ENCODE measurements around the gene KSR2. TPM values are rescaled to one million over a fixed set of nuclear protein-coding genes. Genes with fewer than 3 reads are reported as not detected.
"Not testable (repeated sequence)": the region's sequence is repeated elsewhere in the genome, so short reads cannot be mapped to it uniquely, and the experiment has no call there.

The KSR2 gene
- total RNA-seq, 1 donor from 2014 or later, result 0.10 TPM

- DNase-seq, result not testable (repeated sequence)
Measured at GRCh38 chr12:117628711-117629110, 340.1 kb downstream of the KSR2 start.

GRCh38 chr12:117622741-117623140 is 346.0 kb downstream of the KSR2 start:
- no peak for DNase-seq

GRCh38 chr12:117622087-117622486 is 346.7 kb downstream of the KSR2 start:
- DNase-seq, result no peak

- DNase-seq, result no peak
Measured at GRCh38 chr12:117607778-117608177, 361.0 kb downstream of the KSR2 start.

- no peak for DNase-seq
Measured at GRCh38 chr12:117606945-117607344, 361.8 kb downstream of the KSR2 start.

- no peak for DNase-seq
Measured at GRCh38 chr12:117606024-117606423, 362.8 kb downstream of the KSR2 start.

GRCh38 chr12:117603316-117604113 is 365.3 kb downstream of the KSR2 start:
- no peak for DNase-seq

GRCh38 chr12:117599849-117600248 is 368.9 kb downstream of the KSR2 start:
- no peak for DNase-seq

GRCh38 chr12:117596968-117597367 is 371.8 kb downstream of the KSR2 start:
- DNase-seq, result no peak

- DNase-seq, result no peak
Measured at GRCh38 chr12:117595751-117596150, 373.0 kb downstream of the KSR2 start.

GRCh38 chr12:117594481-117594880 is 374.3 kb downstream of the KSR2 start:
- no peak for DNase-seq

- DNase-seq, result no peak
Measured at GRCh38 chr12:117593815-117594400, 374.9 kb downstream of the KSR2 start.

- DNase-seq, result no peak
Measured at GRCh38 chr12:117592588-117593305, 376.0 kb downstream of the KSR2 start.

GRCh38 chr12:117590999-117591398 is 377.8 kb downstream of the KSR2 start:
- DNase-seq, result no peak

GRCh38 chr12:117590386-117590785 is 378.4 kb downstream of the KSR2 start:
- DNase-seq, result no peak

GRCh38 chr12:117589021-117589420 is 379.8 kb downstream of the KSR2 start:
- DNase-seq, result no peak

GRCh38 chr12:117587631-117588287 is 381.0 kb downstream of the KSR2 start:
- no peak for DNase-seq

GRCh38 chr12:117583677-117584225 is 385.0 kb downstream of the KSR2 start:
- no peak for DNase-seq

GRCh38 chr12:117583092-117583491 is 385.7 kb downstream of the KSR2 start:
- no peak for DNase-seq

- DNase-seq, result no peak
Measured at GRCh38 chr12:117582135-117582784, 386.5 kb downstream of the KSR2 start.

GRCh38 chr12:117580718-117581062 is 388.1 kb downstream of the KSR2 start:
- DNase-seq, result no peak
